DOHH2 (cell line): ENCODE results near the gene KMT2C.

Experiments
- CTCF ChIP-seq: fragments of 200-600 bp; sonication (generic); IDR thresholded peaks from one replicate; pipeline ENCODE4 v1.5.1; 2014; ENCODE audit warnings: antibody characterized with exemption, mild to moderate bottlenecking, low read depth, low read length; ENCODE audit not compliant: poor library complexity, severe bottlenecking
- EZH2phosphoT487 ChIP-seq: fragments of 200-600 bp; sonication (generic); IDR thresholded peaks from 2 replicates; pipeline ENCODE4 v1.6.1; 2017; ENCODE audit warnings: borderline replicate concordance, mild to moderate bottlenecking, antibody characterized with exemption, low read length, moderate library complexity, mixed read lengths

GRCh38 chr7:152120776-152121175 lies 315.0 kb downstream of the KMT2C start:
- TF ChIP-seq CTCF (no peak), EZH2phosphoT487 (no peak)
